Measurements from ENCODE around the gene WDR90.

WDR90 gene

DNA sequence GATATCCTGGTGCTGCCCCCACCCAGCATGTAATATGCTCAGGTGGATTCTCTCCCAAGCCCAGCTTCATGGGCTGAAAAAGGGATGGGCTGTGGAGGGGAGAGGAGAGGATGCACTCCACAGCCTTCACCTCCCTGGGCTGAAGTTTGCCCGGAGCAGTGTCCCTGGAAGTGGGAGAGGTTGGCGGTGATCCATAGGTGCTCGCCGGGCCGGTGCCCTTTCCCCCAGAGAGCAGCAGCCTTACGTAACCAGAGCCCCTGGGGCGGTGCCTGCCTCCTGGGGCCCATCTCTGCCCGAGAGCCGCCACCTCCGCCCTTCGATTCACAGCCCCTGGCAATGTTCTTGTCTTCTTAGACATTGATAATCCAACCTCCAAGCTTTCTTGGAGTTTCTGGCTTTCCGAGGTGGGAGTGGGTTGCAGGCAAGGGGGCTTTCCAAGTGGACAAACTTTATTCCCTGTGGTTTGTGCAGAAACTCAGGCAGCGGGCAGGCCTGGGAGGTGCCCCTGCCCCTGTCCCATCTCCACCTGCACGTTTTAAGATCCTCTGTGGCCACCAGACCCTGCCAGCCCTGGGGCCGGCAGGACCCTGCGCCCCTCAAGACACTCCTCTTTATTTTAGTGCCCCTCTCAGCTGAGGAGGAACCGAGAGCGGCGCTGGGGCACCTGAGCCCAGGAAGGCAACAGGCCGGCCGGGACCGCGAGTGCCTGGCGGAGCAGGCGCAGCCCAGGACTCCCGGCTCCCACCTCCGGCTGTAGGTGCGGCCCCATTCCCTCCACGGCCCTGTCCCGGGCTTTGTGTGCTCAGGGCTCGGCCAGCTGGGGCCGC is 3.1 kb upstream of the WDR90 start:
- Histone ChIP-seq H2AK5ac (ENCODE audit: low read length) (no peak overlapping the region), H2BK5ac (ENCODE audit: low read length) (no peak overlapping the region), H4K8ac (ENCODE audit: low read depth, low read length) (no peak overlapping the region), H3K9ac (ENCODE audit: low read length) (no peak overlapping the region), H3K23ac (ENCODE audit: low read length) (no peak overlapping the region), H3K79me1 (ENCODE audit: low read length) (no peaks in the 10 kb centered on the region), H3K79me2 (ENCODE audit: control insufficient read depth, insufficient read depth, low read length) (no peaks in the 10 kb centered on the region), H4K5ac (ENCODE audit: low read length) (no peak overlapping the region), H3K4ac (ENCODE audit: low read depth, low read length) (no peak overlapping the region), H3K4me3 (ENCODE audit: low read length) (no peak overlapping the region), H3K27ac (ENCODE audit: low read depth, low read length) (no peak overlapping the region), H3K4me2 (ENCODE audit: low read length) (no peak overlapping the region), H3K18ac (ENCODE audit: low read length) (no peak overlapping the region), H3K36me3 (ENCODE audit: control insufficient read depth, insufficient read depth, low read length) (no peaks in the 10 kb centered on the region), H3K56ac (ENCODE audit: low read length) (no peak overlapping the region), H2BK15ac (replicated peaks; ENCODE audit: low read depth) (no peak overlapping the region), H3K4me1 (ENCODE audit: control insufficient read depth, low read depth, low read length) (no peaks in the 10 kb centered on the region), H2BK120ac (ENCODE audit: low read depth, low read length) (no peak overlapping the region), H3K27me3 (ENCODE audit: insufficient read depth, low read length, poor library complexity) (no peaks in the 10 kb centered on the region)
- DNase-seq: no peak
- WGBS (ENCODE audit: extremely low coverage, insufficient coverage, low lambda C conversion rate): no CpG with 5 or more reads among the region's 32 CpGs

DNA sequence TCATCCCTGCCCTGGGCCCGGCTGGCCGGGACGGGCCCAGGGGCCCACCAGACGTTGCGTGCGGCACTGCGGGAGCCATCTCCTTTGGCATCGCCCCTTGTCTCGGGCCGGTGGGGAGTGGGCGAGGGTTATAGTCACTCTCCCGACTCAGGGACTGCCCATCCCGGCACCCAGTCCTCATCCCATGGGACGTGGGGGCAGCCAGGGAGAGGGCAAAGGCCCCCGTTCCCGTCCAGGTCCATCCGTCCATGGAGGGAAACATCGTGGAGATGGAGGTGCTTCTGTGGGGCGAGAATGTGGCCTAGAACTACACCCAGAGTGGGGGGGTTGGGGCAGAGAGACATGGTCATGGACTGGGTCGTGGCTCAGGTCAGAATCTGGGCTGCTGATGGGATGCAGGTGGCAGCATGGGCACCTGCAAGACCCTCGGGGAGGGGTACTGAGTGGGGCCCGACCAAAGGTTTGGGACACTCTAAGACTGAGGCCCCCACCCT is 2.4 kb upstream of the WDR90 start:
- no CpG with 5 or more reads among the region's 22 CpGs for WGBS (ENCODE audit: extremely low coverage, insufficient coverage, low lambda C conversion rate)

DNA sequence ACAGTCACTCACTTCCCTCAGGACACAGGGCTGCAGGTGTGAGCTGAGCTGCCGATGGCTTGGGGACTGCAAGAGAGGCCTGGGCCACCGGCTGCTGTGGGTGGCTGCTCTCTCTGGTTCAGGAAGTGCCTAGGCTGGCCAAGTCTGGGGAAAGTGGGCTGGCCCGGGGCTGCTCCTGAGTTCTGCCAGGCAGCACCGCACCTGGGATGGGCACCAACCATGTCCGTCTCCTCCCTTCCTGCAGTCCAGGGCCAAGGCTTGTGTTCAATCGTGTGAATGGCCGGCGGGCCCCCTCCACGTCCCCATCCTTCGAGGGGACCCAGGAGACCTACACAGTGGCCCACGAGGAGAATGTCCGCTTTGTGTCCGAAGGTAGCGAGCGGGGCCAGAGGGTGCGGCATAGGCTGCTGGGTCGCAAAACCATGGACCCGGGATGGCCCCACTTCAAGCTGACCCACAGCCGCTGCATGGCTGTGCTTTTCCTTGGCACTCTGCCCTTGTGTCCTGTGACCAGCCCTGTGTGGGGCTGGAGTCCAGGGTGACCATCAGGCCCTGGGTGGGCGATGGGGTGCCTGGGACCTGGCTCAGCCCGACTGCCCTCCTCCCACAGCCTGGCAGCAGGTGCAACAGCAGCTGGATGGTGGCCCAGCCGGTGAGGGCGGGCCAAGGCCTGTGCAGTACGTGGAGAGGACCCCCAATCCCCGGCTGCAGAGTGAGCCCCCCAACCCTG is 1.8 kb upstream of the WDR90 start:
- WGBS (ENCODE audit: extremely low coverage, insufficient coverage, low lambda C conversion rate): no CpG with 5 or more reads among the region's 25 CpGs
- Histone ChIP-seq H3K4me1 (ENCODE audit: control insufficient read depth, low read depth, low read length) (no peaks in the 10 kb centered on the region), H3K23ac (ENCODE audit: low read length) (no peak overlapping the region), H3K27me3 (ENCODE audit: insufficient read depth, low read length, poor library complexity) (no peaks in the 10 kb centered on the region), H3K79me1 (ENCODE audit: low read length) (no peaks in the 10 kb centered on the region), H3K27ac (ENCODE audit: low read depth, low read length) (no peak overlapping the region), H3K56ac (ENCODE audit: low read length) (no peak overlapping the region), H3K36me3 (ENCODE audit: control insufficient read depth, insufficient read depth, low read length) (no peaks in the 10 kb centered on the region), H3K18ac (ENCODE audit: low read length) (no peak overlapping the region), H3K79me2 (ENCODE audit: control insufficient read depth, insufficient read depth, low read length) (no peaks in the 10 kb centered on the region), H2AK5ac (ENCODE audit: low read length) (no peak overlapping the region), H3K4me3 (ENCODE audit: low read length) (no peak overlapping the region), H2BK120ac (ENCODE audit: low read depth, low read length) (no peak overlapping the region), H3K4me2 (ENCODE audit: low read length) (no peak overlapping the region), H3K4ac (ENCODE audit: low read depth, low read length) (no peak overlapping the region), H2BK5ac (ENCODE audit: low read length) (no peak overlapping the region), H4K8ac (ENCODE audit: low read depth, low read length) (no peak overlapping the region), H4K5ac (ENCODE audit: low read length) (no peak overlapping the region), H3K9ac (ENCODE audit: low read length) (no peak overlapping the region), H2BK15ac (replicated peaks; ENCODE audit: low read depth) (no peak overlapping the region)
- no peak for DNase-seq

More for the DNA sequence above, 2.4 kb upstream of the WDR90 start:
- Histone ChIP-seq H3K23ac (ENCODE audit: low read length) (no peak overlapping the region), H2AK5ac (ENCODE audit: low read length) (no peak overlapping the region), H2BK5ac (ENCODE audit: low read length) (no peak overlapping the region), H3K4me3 (ENCODE audit: low read length) (no peak overlapping the region), H3K4me2 (ENCODE audit: low read length) (no peak overlapping the region), H3K4me1 (ENCODE audit: control insufficient read depth, low read depth, low read length) (no peaks in the 10 kb centered on the region), H2BK15ac (replicated peaks; ENCODE audit: low read depth) (no peak overlapping the region), H4K5ac (ENCODE audit: low read length) (no peak overlapping the region), H3K27ac (ENCODE audit: low read depth, low read length) (no peak overlapping the region), H3K56ac (ENCODE audit: low read length) (no peak overlapping the region), H3K27me3 (ENCODE audit: insufficient read depth, low read length, poor library complexity) (no peaks in the 10 kb centered on the region), H3K79me1 (ENCODE audit: low read length) (no peaks in the 10 kb centered on the region), H3K4ac (ENCODE audit: low read depth, low read length) (no peak overlapping the region), H2BK120ac (ENCODE audit: low read depth, low read length) (no peak overlapping the region), H3K9ac (ENCODE audit: low read length) (no peak overlapping the region), H3K79me2 (ENCODE audit: control insufficient read depth, insufficient read depth, low read length) (no peaks in the 10 kb centered on the region), H4K8ac (ENCODE audit: low read depth, low read length) (no peak overlapping the region), H3K18ac (ENCODE audit: low read length) (no peak overlapping the region), H3K36me3 (ENCODE audit: control insufficient read depth, insufficient read depth, low read length) (no peaks in the 10 kb centered on the region)
- no peak for DNase-seq

DNA sequence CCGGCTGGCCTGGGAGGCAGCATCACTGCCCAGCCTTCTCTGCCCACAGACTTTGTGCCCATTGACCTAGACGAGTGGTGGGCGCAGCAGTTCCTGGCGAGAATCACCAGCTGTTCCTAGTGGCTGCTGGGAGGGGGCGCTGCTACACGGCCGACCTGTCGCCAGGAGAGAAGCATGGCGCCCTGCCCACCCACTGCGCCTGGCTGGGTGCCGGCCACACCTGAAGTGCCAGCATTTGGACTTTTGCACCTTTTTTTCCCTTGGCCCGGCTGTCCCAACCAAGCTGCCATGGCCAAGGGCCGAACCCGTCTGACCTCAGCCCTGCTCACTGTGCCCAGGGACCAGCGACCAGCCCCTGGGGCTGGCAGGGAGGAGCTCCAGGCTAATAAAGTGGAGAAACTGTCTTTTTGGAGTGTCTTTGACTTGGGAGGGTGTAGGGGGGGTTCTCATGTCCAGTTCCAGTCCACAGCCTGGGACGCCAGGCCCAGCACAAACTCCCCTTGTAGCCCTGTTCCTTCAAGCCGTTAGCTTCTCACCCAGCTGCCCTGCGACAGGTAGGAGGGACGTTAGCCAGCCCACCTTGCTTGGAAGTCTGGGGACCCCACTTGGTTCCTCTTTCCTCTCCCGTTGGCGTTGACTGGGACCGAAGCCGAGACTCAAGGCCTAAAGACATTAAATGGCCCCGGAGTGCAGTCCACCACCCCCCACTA is 939 bp upstream of the WDR90 start:
- no peaks in the 10 kb centered on the region for H3K36me3 ChIP-seq (ENCODE audit: control insufficient read depth, insufficient read depth, low read length)
- no peak overlapping the region for H4K5ac ChIP-seq (ENCODE audit: low read length)
- H3K27ac ChIP-seq (ENCODE audit: low read depth, low read length): no peak overlapping the region
- peak overlapping the region; percentile 93 for H3K4me2 ChIP-seq (ENCODE audit: low read length)
- no peaks in the 10 kb centered on the region for H3K79me1 ChIP-seq (ENCODE audit: low read length)
- no peak overlapping the region for H3K18ac ChIP-seq (ENCODE audit: low read length)
- H3K79me2 ChIP-seq (ENCODE audit: control insufficient read depth, insufficient read depth, low read length): no peaks in the 10 kb centered on the region
- no peak for DNase-seq
- H2BK120ac ChIP-seq (ENCODE audit: low read depth, low read length): no peak overlapping the region
- H2AK5ac ChIP-seq (ENCODE audit: low read length): peak overlapping the region; percentile 43
- no peak overlapping the region for H4K8ac ChIP-seq (ENCODE audit: low read depth, low read length)
- peak overlapping the region; percentile 80 for H3K4me3 ChIP-seq (ENCODE audit: low read length)
- no CpG with 5 or more reads among the region's 24 CpGs for WGBS (ENCODE audit: extremely low coverage, insufficient coverage, low lambda C conversion rate)
- H2BK5ac ChIP-seq (ENCODE audit: low read length): no peak overlapping the region
- no peak overlapping the region for H3K23ac ChIP-seq (ENCODE audit: low read length)
- peak overlapping the region; percentile 93 for H3K9ac ChIP-seq (ENCODE audit: low read length)
- no peak overlapping the region for H3K4ac ChIP-seq (ENCODE audit: low read depth, low read length)
- no peaks in the 10 kb centered on the region for H3K4me1 ChIP-seq (ENCODE audit: control insufficient read depth, low read depth, low read length)
- H2BK15ac ChIP-seq (replicated peaks; ENCODE audit: low read depth): no peak overlapping the region
- H3K56ac ChIP-seq (ENCODE audit: low read length): peak overlapping the region; percentile 93
- H3K27me3 ChIP-seq (ENCODE audit: insufficient read depth, low read length, poor library complexity): no peaks in the 10 kb centered on the region

DNA sequence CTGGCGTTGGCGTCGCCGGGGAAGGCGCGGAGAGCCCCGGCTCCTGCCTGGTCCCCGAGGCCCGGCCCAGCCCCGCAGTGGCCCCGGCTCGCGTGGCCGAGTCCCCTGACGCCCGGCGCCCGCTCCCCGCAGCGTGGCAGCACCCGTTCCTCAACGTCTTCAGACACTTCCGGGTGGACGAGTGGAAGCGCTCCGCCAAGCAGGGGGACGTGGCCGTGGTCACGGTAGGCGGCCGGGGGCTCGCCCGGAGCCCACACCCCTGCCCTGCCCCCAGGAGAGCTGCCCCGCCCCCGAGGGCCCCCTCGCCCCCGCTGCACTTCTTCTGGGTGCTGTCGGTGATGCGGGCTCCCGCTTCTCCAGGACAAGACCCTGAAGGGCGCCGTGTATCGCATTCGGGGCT is 466 bp downstream of the WDR90 start:
- DNase-seq: no peak
- H4K5ac ChIP-seq (ENCODE audit: low read length): no peak overlapping the region
- H3K4me2 ChIP-seq (ENCODE audit: low read length): peak overlapping the region; percentile 67
- peak overlapping the region; percentile 8 for H3K18ac ChIP-seq (ENCODE audit: low read length)
- H3K4me3 ChIP-seq (ENCODE audit: low read length): peak overlapping the region; percentile 43
- H3K4me1 ChIP-seq (ENCODE audit: control insufficient read depth, low read depth, low read length): no peaks in the 10 kb centered on the region
- no peak overlapping the region for H2BK120ac ChIP-seq (ENCODE audit: low read depth, low read length)
- H3K23ac ChIP-seq (ENCODE audit: low read length): no peak overlapping the region
- H4K8ac ChIP-seq (ENCODE audit: low read depth, low read length): peak overlapping the region; percentile 16
- no peaks in the 10 kb centered on the region for H3K79me1 ChIP-seq (ENCODE audit: low read length)
- no CpG with 5 or more reads among the region's 44 CpGs for WGBS (ENCODE audit: extremely low coverage, insufficient coverage, low lambda C conversion rate)
- H3K4ac ChIP-seq (ENCODE audit: low read depth, low read length): peak overlapping the region; percentile 11
- no peaks in the 10 kb centered on the region for H3K79me2 ChIP-seq (ENCODE audit: control insufficient read depth, insufficient read depth, low read length)
- H3K36me3 ChIP-seq (ENCODE audit: control insufficient read depth, insufficient read depth, low read length): no peaks in the 10 kb centered on the region
- no peak overlapping the region for H2AK5ac ChIP-seq (ENCODE audit: low read length)
- H3K56ac ChIP-seq (ENCODE audit: low read length): peak overlapping the region; percentile 83
- H3K27ac ChIP-seq (ENCODE audit: low read depth, low read length): no peak overlapping the region
- H3K27me3 ChIP-seq (ENCODE audit: insufficient read depth, low read length, poor library complexity): no peaks in the 10 kb centered on the region
- no peak overlapping the region for H2BK15ac ChIP-seq (replicated peaks; ENCODE audit: low read depth)
- H2BK5ac ChIP-seq (ENCODE audit: low read length): no peak overlapping the region
- peak overlapping the region; percentile 80 for H3K9ac ChIP-seq (ENCODE audit: low read length)

Measured in mesendoderm (in vitro differentiated cells).